Measurements from ENCODE around the gene GOLGA8J. TPM values are rescaled to one million over a fixed set of nuclear protein-coding genes. Genes with fewer than 3 reads are reported as not detected.

GOLGA8J gene
- total and polyA plus RNA-seq, 10 of the 15 experiments (the other 5 are each of a cell fraction or from before 2014, with no cell fraction given), result 0.23 TPM; not detected in 9

DNA sequence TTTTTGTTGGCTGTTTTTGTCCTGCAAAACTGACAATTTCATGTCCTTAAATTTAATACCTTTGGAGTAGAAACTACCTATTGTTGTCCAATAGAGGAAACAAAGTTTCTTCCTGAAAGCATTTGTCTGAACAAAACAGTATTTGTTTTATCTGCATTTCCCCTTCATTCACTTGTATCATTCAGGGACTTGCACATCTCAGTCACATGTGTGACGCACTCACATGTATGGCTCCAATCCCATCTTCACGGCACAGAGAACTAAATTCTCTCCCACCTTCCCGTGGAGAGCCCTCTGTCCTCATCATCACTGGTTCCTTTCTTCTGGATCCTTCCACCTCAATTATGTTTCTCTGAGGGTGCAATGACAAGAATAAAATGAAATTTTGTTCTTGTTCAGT is 49.5 kb upstream of the GOLGA8J start (continued):
- TF ChIP-seq RCOR1 (conservative IDR thresholded peaks at IDR 0.05; ENCODE audit: low read depth, low read length) (no peak), SUPT20H (IDR thresholded peaks at IDR 0.05; ENCODE audit: borderline replicate concordance, control insufficient read depth, low read depth, low read length) (no peak), ZNF274 (IDR thresholded peaks at IDR 0.05; ENCODE audit: insufficient read depth, insufficient read length) (no peak), CHD4 (IDR thresholded peaks at IDR 0.05) (no peak), BACH1 (IDR thresholded peaks at IDR 0.05; ENCODE audit: borderline replicate concordance) (no peak), MEF2B (IDR thresholded peaks at IDR 0.05; ENCODE audit: partially characterized antibody, poor library complexity, severe bottlenecking) (no peak)
- TF ChIP-seq, protein P1, sequence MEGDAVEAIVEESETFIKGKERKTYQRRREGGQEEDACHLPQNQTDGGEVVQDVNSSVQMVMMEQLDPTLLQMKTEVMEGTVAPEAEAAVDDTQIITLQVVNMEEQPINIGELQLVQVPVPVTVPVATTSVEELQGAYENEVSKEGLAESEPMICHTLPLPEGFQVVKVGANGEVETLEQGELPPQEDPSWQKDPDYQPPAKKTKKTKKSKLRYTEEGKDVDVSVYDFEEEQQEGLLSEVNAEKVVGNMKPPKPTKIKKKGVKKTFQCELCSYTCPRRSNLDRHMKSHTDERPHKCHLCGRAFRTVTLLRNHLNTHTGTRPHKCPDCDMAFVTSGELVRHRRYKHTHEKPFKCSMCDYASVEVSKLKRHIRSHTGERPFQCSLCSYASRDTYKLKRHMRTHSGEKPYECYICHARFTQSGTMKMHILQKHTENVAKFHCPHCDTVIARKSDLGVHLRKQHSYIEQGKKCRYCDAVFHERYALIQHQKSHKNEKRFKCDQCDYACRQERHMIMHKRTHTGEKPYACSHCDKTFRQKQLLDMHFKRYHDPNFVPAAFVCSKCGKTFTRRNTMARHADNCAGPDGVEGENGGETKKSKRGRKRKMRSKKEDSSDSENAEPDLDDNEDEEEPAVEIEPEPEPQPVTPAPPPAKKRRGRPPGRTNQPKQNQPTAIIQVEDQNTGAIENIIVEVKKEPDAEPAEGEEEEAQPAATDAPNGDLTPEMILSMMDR (IDR thresholded peaks at IDR 0.05 in 2 of 3, conservative IDR thresholded peaks at IDR 0.05 in 1 of 3; ENCODE audit: control insufficient read depth in 2 of 3, extremely low read depth in 1 of 3, insufficient read depth in 1 of 3, low read depth in 3 of 3, low read length in 3 of 3), result no peak

DNA sequence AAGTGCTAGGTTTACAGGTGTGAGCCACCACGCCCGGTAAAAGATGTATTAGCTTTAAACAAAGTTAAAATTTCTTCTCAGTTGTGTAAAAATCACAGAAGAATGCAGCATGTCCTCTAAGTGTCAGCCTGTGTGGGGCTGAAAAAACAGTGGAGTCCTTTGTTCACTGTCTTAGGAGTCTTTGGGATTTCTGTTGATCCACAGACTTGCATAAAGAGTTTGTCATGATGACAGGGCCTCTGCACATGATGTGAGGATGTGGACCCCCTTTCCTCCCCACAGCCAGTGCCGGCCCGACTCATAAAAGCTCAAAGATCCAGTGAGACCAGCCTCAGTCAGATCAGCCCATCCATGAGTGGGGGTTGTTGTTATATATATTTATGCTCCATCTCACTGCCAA is 49.0 kb upstream of the GOLGA8J start:
- no peaks in the 10 kb centered on the region for H3K9me3 ChIP-seq (replicated peaks; ENCODE audit: control insufficient read depth, insufficient read depth, low read length)
- no peaks in the 10 kb centered on the region for H3K27me3 ChIP-seq (replicated peaks in 1 of 2; ENCODE audit: control insufficient read depth in 2 of 2, insufficient read depth in 2 of 2, low read length in 1 of 2)
- ChIA-PET RAD21 (ENCODE audit: unreplicated experiment) (no interaction called here), POLR2A (no interaction called here), CTCF (no interaction called here), SMC1A (ENCODE audit: uncharacterized antibody, unreplicated experiment) (no interaction called here)
- H3K4me1 ChIP-seq (ENCODE audit: control insufficient read depth, insufficient read depth, low read length), result no peaks in the 10 kb centered on the region
- intact Hi-C loops (cut with micrococcal nuclease; ENCODE audit: unreplicated experiment) (no loop called here), in situ Hi-C loops (cut with MboI) (no loop called here)
- H3K4me2 ChIP-seq (ENCODE audit: control insufficient read depth, insufficient read depth), result no peak overlapping the region
- 36% methylated on average over 4 of the region's 4 CpGs for WGBS (ENCODE audit: insufficient coverage, insufficient replicate concordance, low lambda C conversion rate, missing lambda C conversion rate)
- no peaks in the 10 kb centered on the region for H3K36me3 ChIP-seq (ENCODE audit: control insufficient read depth in 2 of 2, insufficient read depth in 2 of 2, low read length in 1 of 2)
- ATAC-seq (no peak), DNase-seq (ENCODE audit: low read depth, low spot score) (no peak), FAIRE-seq (no peak)
- no peak overlapping the region for H2AFZ ChIP-seq (ENCODE audit: control insufficient read depth, low read depth, low read length)
- BruUV-seq (replicated peaks), result no TSS peak
- no peak overlapping the region for H3K4me3 ChIP-seq
- no peaks in the 10 kb centered on the region for H4K20me1 ChIP-seq (ENCODE audit: control insufficient read depth, insufficient read depth)
- no peak for TF ChIP-seq MYB (IDR thresholded peaks at IDR 0.05; ENCODE audit: borderline replicate concordance, low read depth, low read length)
- TF ChIP-seq ZNF217 (IDR thresholded peaks at IDR 0.05), result no peak
- TF ChIP-seq SMC3 (IDR thresholded peaks at IDR 0.05; ENCODE audit: borderline replicate concordance, low read length), result no peak
- TF ChIP-seq, protein P2, sequence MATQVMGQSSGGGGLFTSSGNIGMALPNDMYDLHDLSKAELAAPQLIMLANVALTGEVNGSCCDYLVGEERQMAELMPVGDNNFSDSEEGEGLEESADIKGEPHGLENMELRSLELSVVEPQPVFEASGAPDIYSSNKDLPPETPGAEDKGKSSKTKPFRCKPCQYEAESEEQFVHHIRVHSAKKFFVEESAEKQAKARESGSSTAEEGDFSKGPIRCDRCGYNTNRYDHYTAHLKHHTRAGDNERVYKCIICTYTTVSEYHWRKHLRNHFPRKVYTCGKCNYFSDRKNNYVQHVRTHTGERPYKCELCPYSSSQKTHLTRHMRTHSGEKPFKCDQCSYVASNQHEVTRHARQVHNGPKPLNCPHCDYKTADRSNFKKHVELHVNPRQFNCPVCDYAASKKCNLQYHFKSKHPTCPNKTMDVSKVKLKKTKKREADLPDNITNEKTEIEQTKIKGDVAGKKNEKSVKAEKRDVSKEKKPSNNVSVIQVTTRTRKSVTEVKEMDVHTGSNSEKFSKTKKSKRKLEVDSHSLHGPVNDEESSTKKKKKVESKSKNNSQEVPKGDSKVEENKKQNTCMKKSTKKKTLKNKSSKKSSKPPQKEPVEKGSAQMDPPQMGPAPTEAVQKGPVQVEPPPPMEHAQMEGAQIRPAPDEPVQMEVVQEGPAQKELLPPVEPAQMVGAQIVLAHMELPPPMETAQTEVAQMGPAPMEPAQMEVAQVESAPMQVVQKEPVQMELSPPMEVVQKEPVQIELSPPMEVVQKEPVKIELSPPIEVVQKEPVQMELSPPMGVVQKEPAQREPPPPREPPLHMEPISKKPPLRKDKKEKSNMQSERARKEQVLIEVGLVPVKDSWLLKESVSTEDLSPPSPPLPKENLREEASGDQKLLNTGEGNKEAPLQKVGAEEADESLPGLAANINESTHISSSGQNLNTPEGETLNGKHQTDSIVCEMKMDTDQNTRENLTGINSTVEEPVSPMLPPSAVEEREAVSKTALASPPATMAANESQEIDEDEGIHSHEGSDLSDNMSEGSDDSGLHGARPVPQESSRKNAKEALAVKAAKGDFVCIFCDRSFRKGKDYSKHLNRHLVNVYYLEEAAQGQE (IDR thresholded peaks at IDR 0.05; ENCODE audit: low read depth, low read length), result no peak
- TF ChIP-seq CHD4 (IDR thresholded peaks at IDR 0.05), result no peak
- TF ChIP-seq, protein P3, sequence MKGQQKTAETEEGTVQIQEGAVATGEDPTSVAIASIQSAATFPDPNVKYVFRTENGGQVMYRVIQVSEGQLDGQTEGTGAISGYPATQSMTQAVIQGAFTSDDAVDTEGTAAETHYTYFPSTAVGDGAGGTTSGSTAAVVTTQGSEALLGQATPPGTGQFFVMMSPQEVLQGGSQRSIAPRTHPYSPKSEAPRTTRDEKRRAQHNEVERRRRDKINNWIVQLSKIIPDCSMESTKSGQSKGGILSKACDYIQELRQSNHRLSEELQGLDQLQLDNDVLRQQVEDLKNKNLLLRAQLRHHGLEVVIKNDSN (IDR thresholded peaks at IDR 0.05; ENCODE audit: borderline replicate concordance, extremely low read length, insufficient read depth, low read depth, low read length), result no peak
- no peak for TF ChIP-seq YBX1 (IDR thresholded peaks at IDR 0.05)
- no peak for TF ChIP-seq SP1 (IDR thresholded peaks at IDR 0.05; ENCODE audit: low read depth, low read length)
- no peak for TF ChIP-seq LARP7 (IDR thresholded peaks at IDR 0.05)
- no peak for TF ChIP-seq SIX5 (IDR thresholded peaks at IDR 0.05; ENCODE audit: low read depth, low read length, severe bottlenecking)
- no peak for TF ChIP-seq SIN3A (IDR thresholded peaks at IDR 0.05; ENCODE audit: low read depth, low read length)
- no peaks in the 10 kb centered on the region for H3K79me2 ChIP-seq (ENCODE audit: control insufficient read depth, insufficient read depth, low read length)
- H3K27ac ChIP-seq (ENCODE audit: control insufficient read depth, insufficient read depth), result no peak overlapping the region
- no peak overlapping the region for H3K9ac ChIP-seq (ENCODE audit: control insufficient read depth, insufficient read depth, low read length)

All from GM12878 (cell line).